ENCODE data around the gene AREL1. TPM values are rescaled to one million over a fixed set of nuclear protein-coding genes. Genes with fewer than 3 reads are reported as not detected.

Gene AREL1
- total and polyA plus RNA-seq, 10 of the 15 experiments (the other 5 are each of a cell fraction or from before 2014, with no cell fraction given), result 6.2 to 40.4 (median 23.7) TPM

DNA sequence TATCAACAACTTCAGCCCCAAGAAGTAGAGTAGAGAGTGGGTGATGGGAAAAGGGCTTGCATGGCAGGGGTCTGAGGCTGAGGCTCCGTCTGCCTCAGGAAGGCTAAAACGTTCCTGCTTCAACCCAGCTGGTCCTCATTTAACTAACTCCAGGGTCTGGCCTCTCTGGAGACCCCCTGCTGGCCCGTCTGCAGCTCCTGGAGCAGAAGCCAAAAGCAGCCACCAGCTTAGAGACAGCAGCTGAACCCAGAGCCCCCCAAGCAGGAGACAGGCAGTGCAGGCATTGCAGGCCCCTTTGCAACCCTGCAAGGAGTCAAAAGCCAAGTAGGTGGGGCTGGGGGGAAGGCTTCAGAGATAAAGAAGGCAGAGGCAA is 75.7 kb downstream of the AREL1 start:
- 0% methylated on average over 3 of the region's 3 CpGs for WGBS (ENCODE audit: insufficient coverage, insufficient replicate concordance, low lambda C conversion rate, missing lambda C conversion rate)
- no peaks in the 10 kb centered on the region for H3K36me3 ChIP-seq (ENCODE audit: control insufficient read depth in 2 of 2, insufficient read depth in 2 of 2, low read length in 1 of 2)
- intact Hi-C loops (cut with micrococcal nuclease; ENCODE audit: unreplicated experiment) (no loop called here), in situ Hi-C loops (cut with MboI) (no loop called here)
- ChIA-PET CTCF (interaction anchor here (0.6 to 1.2 kb wide), 2 partner anchors 18 to 752 kb away, joined by 3 to 4 read pairs; no protein-coding TSS in a partner anchor), POLR2A (no interaction called here), SMC1A (ENCODE audit: uncharacterized antibody, unreplicated experiment) (no interaction called here), RAD21 (ENCODE audit: unreplicated experiment) (no interaction called here)
- TF ChIP-seq, protein P1, sequence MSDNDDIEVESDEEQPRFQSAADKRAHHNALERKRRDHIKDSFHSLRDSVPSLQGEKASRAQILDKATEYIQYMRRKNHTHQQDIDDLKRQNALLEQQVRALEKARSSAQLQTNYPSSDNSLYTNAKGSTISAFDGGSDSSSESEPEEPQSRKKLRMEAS (IDR thresholded peaks at IDR 0.05; ENCODE audit: low read depth, low read length), result no peak
- TF ChIP-seq FOXM1 (IDR thresholded peaks at IDR 0.05; ENCODE audit: low read depth, low read length) (no peak), MTA2 (IDR thresholded peaks at IDR 0.05; ENCODE audit: low read depth) (no peak), KAT2A (conservative IDR thresholded peaks at IDR 0.05; ENCODE audit: control insufficient read depth, low read depth, low read length) (no peak), POLR2A (IDR thresholded peaks at IDR 0.05; ENCODE audit: low read depth, low read length) (no peak)
- TF ChIP-seq, protein P2, sequence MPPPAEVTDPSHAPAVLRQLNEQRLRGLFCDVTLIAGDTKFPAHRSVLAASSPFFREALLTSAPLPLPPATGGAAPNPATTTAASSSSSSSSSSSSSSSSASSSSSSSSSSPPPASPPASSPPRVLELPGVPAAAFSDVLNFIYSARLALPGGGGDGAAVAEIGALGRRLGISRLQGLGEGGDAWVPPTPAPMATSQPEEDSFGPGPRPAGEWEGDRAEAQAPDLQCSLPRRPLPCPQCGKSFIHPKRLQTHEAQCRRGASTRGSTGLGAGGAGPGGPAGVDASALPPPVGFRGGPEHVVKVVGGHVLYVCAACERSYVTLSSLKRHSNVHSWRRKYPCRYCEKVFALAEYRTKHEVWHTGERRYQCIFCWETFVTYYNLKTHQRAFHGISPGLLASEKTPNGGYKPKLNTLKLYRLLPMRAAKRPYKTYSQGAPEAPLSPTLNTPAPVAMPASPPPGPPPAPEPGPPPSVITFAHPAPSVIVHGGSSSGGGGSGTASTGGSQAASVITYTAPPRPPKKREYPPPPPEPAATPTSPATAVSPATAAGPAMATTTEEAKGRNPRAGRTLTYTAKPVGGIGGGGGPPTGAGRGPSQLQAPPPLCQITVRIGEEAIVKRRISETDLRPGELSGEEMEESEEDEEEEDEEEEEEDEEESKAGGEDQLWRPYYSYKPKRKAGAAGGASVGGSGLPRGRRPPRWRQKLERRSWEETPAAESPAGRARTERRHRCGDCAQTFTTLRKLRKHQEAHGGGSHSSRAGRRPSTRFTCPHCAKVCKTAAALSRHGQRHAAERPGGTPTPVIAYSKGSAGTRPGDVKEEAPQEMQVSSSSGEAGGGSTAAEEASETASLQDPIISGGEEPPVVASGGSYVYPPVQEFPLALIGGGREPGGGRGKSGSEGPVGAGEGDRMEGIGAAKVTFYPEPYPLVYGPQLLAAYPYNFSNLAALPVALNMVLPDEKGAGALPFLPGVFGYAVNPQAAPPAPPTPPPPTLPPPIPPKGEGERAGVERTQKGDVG (CRISPR knock-in tag; IDR thresholded peaks at IDR 0.05), result no peak
- TF ChIP-seq, protein P3, sequence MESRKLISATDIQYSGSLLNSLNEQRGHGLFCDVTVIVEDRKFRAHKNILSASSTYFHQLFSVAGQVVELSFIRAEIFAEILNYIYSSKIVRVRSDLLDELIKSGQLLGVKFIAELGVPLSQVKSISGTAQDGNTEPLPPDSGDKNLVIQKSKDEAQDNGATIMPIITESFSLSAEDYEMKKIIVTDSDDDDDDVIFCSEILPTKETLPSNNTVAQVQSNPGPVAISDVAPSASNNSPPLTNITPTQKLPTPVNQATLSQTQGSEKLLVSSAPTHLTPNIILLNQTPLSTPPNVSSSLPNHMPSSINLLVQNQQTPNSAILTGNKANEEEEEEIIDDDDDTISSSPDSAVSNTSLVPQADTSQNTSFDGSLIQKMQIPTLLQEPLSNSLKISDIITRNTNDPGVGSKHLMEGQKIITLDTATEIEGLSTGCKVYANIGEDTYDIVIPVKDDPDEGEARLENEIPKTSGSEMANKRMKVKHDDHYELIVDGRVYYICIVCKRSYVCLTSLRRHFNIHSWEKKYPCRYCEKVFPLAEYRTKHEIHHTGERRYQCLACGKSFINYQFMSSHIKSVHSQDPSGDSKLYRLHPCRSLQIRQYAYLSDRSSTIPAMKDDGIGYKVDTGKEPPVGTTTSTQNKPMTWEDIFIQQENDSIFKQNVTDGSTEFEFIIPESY (IDR thresholded peaks at IDR 0.05), result no peak
- TF ChIP-seq, protein P4, sequence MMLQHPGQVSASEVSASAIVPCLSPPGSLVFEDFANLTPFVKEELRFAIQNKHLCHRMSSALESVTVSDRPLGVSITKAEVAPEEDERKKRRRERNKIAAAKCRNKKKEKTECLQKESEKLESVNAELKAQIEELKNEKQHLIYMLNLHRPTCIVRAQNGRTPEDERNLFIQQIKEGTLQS (IDR thresholded peaks at IDR 0.05; ENCODE audit: borderline replicate concordance, extremely low read depth, low read depth, low read length), result no peak
- no peak for DNase-seq (ENCODE audit: low read depth, low spot score)
- peaks cover 0 to 1% of the 10 kb centered on the region in 2 experiments; a peak in 2 of 4 replicates for H3K27me3 ChIP-seq (replicated peaks in 1 of 2; ENCODE audit: control insufficient read depth in 2 of 2, insufficient read depth in 2 of 2, low read length in 1 of 2)
- no peak for FAIRE-seq
- no peak for ATAC-seq
- H3K4me3 ChIP-seq, result no peak overlapping the region
- H2AFZ ChIP-seq (ENCODE audit: control insufficient read depth, low read depth, low read length), result no peak overlapping the region
- no peaks in the 10 kb centered on the region for H4K20me1 ChIP-seq (ENCODE audit: control insufficient read depth, insufficient read depth)
- H3K9me3 ChIP-seq (replicated peaks; ENCODE audit: control insufficient read depth, insufficient read depth, low read length), result no peaks in the 10 kb centered on the region
- H3K79me2 ChIP-seq (ENCODE audit: control insufficient read depth, insufficient read depth, low read length), result no peaks in the 10 kb centered on the region
- H3K9ac ChIP-seq (ENCODE audit: control insufficient read depth, insufficient read depth, low read length), result no peak overlapping the region
- no peak overlapping the region for H3K27ac ChIP-seq (ENCODE audit: control insufficient read depth, insufficient read depth)
- no peak overlapping the region for H3K4me2 ChIP-seq (ENCODE audit: control insufficient read depth, insufficient read depth)
- no TSS peak for BruUV-seq (replicated peaks)
- H3K4me1 ChIP-seq (ENCODE audit: control insufficient read depth, insufficient read depth, low read length), result no peaks in the 10 kb centered on the region

Measured in GM12878 (cell line).